IPS DF 6.9 (cell line): ENCODE measurements around the gene NAA15.

Experiments
- DNase-seq: peaks from one replicate; pipeline ENCODE4 v3.0.0-alpha.2; 2013; ENCODE audit warnings: low read depth, low spot score
- H3K27ac ChIP-seq: one replicate; pipeline ENCODE4 v1.5.1; 2013; ENCODE audit warnings: low read length, control low read depth
- H3K27me3 ChIP-seq: 2 replicates; pipeline ENCODE4 v1.6.1; 2013; ENCODE audit warnings: mild to moderate bottlenecking, low read length; ENCODE audit not compliant: control insufficient read depth, insufficient read depth
- H3K36me3 ChIP-seq: 2 replicates; pipeline ENCODE4 v1.6.1; 2013; ENCODE audit warnings: low read length; ENCODE audit not compliant: control insufficient read depth, insufficient read depth
- H3K4me1 ChIP-seq: 2 replicates; pipeline ENCODE4 v1.6.1; 2013; ENCODE audit warnings: low read length; ENCODE audit not compliant: control insufficient read depth, insufficient read depth
- H3K4me3 ChIP-seq: 2 replicates; pipeline ENCODE4 v1.5.1; 2013; ENCODE audit warnings: mild to moderate bottlenecking, low read length
- H3K9me3 ChIP-seq: 2 replicates; pipeline ENCODE4 v1.6.1; 2013; ENCODE audit warnings: low read length, inconsistent platforms; ENCODE audit not compliant: control insufficient read depth, insufficient read depth
- WGBS: extraction: QIAGEN DNeasy Blood & Tissue Kit; methylation state at CpG from one replicate; pipeline ENCODE4 v1.1.7; 2013; ENCODE audit warnings: mixed read lengths, missing lambda C conversion rate; ENCODE audit not compliant: insufficient read length, insufficient coverage; 5-methylcytosine and 5-hydroxymethylcytosine counted together

The NAA15 gene

GRCh38 chr4:139337612-139338011, 36.3 kb downstream of the NAA15 start:
- no peaks in the 10 kb centered on the region for H3K4me1 ChIP-seq
- H3K4me3 ChIP-seq = no peak overlapping the region
- peaks cover 2% of the 10 kb centered on the region; the same call in 1 of the 2 replicates for H3K36me3 ChIP-seq
- no peak for DNase-seq
- no peaks in the 10 kb centered on the region for H3K9me3 ChIP-seq
- H3K27ac ChIP-seq = no peak overlapping the region
- H3K27me3 ChIP-seq = no peaks in the 10 kb centered on the region

DNA sequence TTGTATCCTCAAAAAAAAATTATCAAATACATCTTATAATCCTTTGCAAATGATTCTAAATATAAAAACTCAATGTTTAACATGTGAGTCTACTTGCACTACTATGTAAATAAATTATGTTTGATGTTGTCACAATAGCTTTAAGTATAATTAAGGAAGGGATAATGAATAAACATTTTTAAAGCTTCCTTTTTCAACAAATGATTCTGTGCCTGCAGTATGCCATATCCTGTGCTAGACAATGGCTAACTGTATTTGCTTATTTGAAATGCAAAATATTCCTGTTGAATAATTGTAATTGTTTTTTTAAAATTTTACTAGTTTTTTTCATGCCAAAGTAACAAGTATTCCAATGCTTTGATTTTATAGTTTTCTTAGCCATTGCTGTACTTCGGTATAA, 60.0 kb downstream of the NAA15 start:
- Histone ChIP-seq H3K27ac (no peak overlapping the region), H3K36me3 (peaks cover 5% of the 10 kb centered on the region; the same call in 1 of the 2 replicates), H3K27me3 (no peaks in the 10 kb centered on the region), H3K4me3 (no peak overlapping the region), H3K9me3 (no peaks in the 10 kb centered on the region), H3K4me1 (no peaks in the 10 kb centered on the region)
- no peak for DNase-seq
- WGBS = no CpG with 5 or more reads among the region's 1 CpG

GRCh38 chr4:139367421-139368090, 66.3 kb downstream of the NAA15 start:
- peaks cover 6% of the 10 kb centered on the region; the same call in 1 of the 2 replicates for H3K36me3 ChIP-seq
- H3K27ac ChIP-seq = no peak overlapping the region
- H3K9me3 ChIP-seq = no peaks in the 10 kb centered on the region
- no peaks in the 10 kb centered on the region for H3K27me3 ChIP-seq
- H3K4me1 ChIP-seq = no peaks in the 10 kb centered on the region
- H3K4me3 ChIP-seq = no peak overlapping the region
- no peak for DNase-seq
- no CpG with 5 or more reads among the region's 1 CpG for WGBS

DNA sequence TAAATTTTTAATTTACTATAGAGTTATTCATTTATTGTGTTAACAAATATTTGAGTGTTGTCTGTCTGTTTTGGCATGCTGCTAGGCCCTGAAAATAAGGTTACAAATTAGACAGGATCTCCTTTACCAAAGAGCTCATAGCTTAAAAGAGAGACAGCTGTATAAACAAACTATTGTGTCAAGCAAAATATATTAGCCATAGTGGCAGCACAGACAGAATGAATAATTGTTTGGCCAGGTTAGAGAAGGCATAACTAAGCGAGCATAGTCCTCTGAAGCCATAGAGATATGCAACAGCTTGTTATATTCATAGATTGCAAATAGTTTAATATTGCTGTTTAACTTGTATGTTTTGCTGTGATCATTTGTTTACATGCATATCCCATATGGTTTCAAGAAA, 67.7 kb downstream of the NAA15 start:
- Histone ChIP-seq H3K4me1 (no peaks in the 10 kb centered on the region), H3K36me3 (peaks cover 6% of the 10 kb centered on the region; the same call in 1 of the 2 replicates), H3K9me3 (no peaks in the 10 kb centered on the region), H3K4me3 (no peak overlapping the region), H3K27ac (no peak overlapping the region), H3K27me3 (no peaks in the 10 kb centered on the region)
- WGBS = no CpG with 5 or more reads among the region's 1 CpG
- DNase-seq = no peak

GRCh38 chr4:139374251-139374650, 72.9 kb downstream of the NAA15 start:
- Histone ChIP-seq H3K4me1 (no peaks in the 10 kb centered on the region), H3K4me3 (no peak overlapping the region), H3K36me3 (no peaks in the 10 kb centered on the region; the same call in 1 of the 2 replicates), H3K9me3 (no peaks in the 10 kb centered on the region), H3K27me3 (no peaks in the 10 kb centered on the region), H3K27ac (no peak overlapping the region)
- DNase-seq = no peak
- no CpG with 5 or more reads among the region's 1 CpG for WGBS

DNA sequence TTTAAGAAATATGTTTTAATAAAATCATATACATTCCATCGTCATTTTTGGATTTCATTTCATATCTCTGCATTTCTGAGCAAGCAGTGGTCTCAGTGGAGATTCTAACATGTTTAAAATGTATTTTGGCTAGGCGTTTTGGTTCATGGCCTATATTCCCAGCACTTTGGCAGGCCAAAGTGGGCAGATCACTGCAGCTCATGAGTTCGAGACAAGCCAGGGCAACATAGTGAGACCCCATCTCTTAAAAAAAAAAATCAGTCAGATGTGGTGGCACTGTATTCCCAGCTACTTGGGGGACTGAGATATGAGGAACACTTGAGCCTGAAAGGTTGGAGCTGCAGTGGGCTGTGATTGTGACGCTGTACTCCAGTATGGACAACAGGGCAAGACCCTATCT, 85.1 kb downstream of the NAA15 start:
- no peaks in the 10 kb centered on the region; the same call in 1 of the 2 replicates for H3K27me3 ChIP-seq
- no CpG with 5 or more reads among the region's 4 CpGs for WGBS
- no peaks in the 10 kb centered on the region for H3K9me3 ChIP-seq
- H3K4me1 ChIP-seq = no peaks in the 10 kb centered on the region
- no peak for DNase-seq
- H3K36me3 ChIP-seq = no peaks in the 10 kb centered on the region; the same call in 1 of the 2 replicates
- H3K4me3 ChIP-seq = no peak overlapping the region
- H3K27ac ChIP-seq = no peak overlapping the region

DNA sequence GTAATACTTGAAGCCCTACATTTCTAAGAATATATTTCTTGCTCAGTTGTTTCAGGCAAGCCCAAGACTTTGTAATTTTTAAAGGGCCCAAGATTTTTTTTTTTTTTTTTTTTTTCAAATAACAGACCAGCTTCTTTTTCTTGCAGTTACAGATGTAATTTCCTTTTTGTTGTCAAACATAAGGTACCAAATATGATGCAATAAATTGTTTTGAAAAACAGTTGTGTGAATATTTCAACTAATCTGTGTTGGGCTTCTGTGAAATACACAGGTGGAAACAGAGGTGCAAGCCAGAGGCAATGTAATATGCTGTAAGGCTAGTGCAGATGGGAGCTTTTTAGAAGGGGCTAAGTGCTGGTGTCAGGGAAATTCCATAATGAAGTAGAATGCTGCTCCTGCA, 87.8 kb downstream of the NAA15 start:
- Histone ChIP-seq H3K9me3 (no peaks in the 10 kb centered on the region), H3K4me3 (no peak overlapping the region), H3K27me3 (no peaks in the 10 kb centered on the region; the same call in 1 of the 2 replicates), H3K4me1 (no peaks in the 10 kb centered on the region), H3K27ac (no peak overlapping the region), H3K36me3 (no peaks in the 10 kb centered on the region; the same call in 1 of the 2 replicates)
- no peak for DNase-seq

DNA sequence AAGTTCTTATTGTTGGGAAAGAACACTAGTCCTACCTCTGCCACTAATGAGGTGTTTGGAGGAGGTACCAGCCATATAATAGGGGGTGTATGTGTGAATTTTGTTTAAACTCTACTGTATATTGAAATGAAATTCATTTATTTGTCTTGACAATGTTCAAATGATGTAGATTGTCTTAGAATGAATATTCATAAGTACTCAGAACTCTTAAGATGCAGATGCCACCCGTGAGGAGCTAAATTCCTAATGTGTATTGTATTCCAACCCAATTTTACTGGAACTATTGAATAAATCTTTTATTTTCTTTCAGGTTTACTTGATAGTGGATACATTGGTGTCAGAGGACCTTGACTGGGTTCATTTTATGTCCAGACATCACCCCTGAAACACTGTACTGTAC, 88.7 kb downstream of the NAA15 start:
- Histone ChIP-seq H3K27me3 (no peaks in the 10 kb centered on the region; the same call in 1 of the 2 replicates), H3K36me3 (no peaks in the 10 kb centered on the region; the same call in 1 of the 2 replicates), H3K9me3 (no peaks in the 10 kb centered on the region), H3K4me1 (no peaks in the 10 kb centered on the region), H3K27ac (no peak overlapping the region), H3K4me3 (no peak overlapping the region)
- WGBS = no CpG with 5 or more reads among the region's 1 CpG
- DNase-seq = no peak

GRCh38 chr4:139391731-139392130, 90.4 kb downstream of the NAA15 start:
- no peak for DNase-seq
- no peak overlapping the region for H3K4me3 ChIP-seq
- no peaks in the 10 kb centered on the region for H3K9me3 ChIP-seq
- H3K36me3 ChIP-seq = no peaks in the 10 kb centered on the region; the same call in 1 of the 2 replicates
- WGBS = no CpG with 5 or more reads among the region's 2 CpGs
- no peaks in the 10 kb centered on the region; the same call in 1 of the 2 replicates for H3K27me3 ChIP-seq
- no peaks in the 10 kb centered on the region for H3K4me1 ChIP-seq
- H3K27ac ChIP-seq = no peak overlapping the region

DNA sequence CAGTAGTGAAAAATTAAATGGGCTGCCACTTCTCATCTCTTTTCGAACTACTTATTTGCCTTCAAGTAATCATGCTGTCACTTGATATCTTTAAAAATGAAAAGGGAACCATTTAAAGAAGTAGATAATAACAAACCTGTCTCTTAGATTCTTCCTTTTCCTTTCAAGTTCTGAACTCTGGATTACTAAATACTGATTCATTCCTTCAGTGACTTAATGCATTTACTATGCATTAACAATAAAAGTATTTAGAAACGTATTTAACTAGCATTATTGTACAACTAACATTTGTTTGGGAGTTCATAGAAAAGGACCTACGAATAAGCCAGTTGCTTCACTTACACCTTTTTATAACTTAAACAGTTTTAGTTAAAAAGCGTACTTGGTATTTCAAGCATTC, 91.5 kb downstream of the NAA15 start:
- DNase-seq = no peak
- Histone ChIP-seq H3K27ac (no peak overlapping the region), H3K4me3 (no peak overlapping the region), H3K4me1 (no peaks in the 10 kb centered on the region), H3K27me3 (no peaks in the 10 kb centered on the region; the same call in 1 of the 2 replicates), H3K9me3 (no peaks in the 10 kb centered on the region), H3K36me3 (no peaks in the 10 kb centered on the region; the same call in 1 of the 2 replicates)
- WGBS = no CpG with 5 or more reads among the region's 4 CpGs

DNA sequence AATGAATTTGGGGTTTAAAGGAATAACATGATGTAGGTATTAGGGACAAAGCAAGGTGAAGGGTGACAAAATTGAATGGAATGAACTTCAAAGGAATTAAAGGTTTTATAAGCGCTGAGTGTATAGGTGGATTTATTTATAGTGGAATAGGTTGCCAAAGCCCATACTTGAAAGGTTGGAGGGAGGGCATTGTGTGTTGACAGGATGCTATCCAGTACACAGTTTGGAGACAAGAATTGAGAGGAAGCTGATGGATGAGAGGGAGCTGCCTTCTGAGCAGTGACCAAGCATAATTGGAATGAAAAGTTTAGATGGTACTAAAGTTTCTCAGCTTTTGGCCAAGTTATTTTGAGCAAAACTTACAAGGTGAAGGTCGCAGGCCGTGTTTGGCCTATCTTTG, 100.1 kb downstream of the NAA15 start:
- 100% methylated on average over 1 of the region's 3 CpGs for WGBS
- Histone ChIP-seq H3K4me1 (no peaks in the 10 kb centered on the region), H3K27ac (no peak overlapping the region), H3K27me3 (no peaks in the 10 kb centered on the region), H3K4me3 (no peak overlapping the region), H3K36me3 (no peaks in the 10 kb centered on the region), H3K9me3 (no peaks in the 10 kb centered on the region)
- DNase-seq = no peak
